HCT116 (cell line): ENCODE data around the gene RAB3C. TPM values are rescaled to one million over a fixed set of nuclear protein-coding genes. Genes with fewer than 3 reads are reported as not detected.

Source experiments
- ATAC-seq: fragments of 200-7000 bp; cut with Tn5 transposase; 2 replicates; pipeline ENCODE4 v1.9.1; 2020; ENCODE audit warnings: mild to moderate bottlenecking, moderate library complexity
- BruUV-seq: library from RNA; stranded (reverse); fragments of 400-500 nt; replicated peaks from 2 replicates; lab custom pipeline; 2021; lab: Mats Ljungman, UMichigan
- CTCF ChIA-PET: fragments of 300-600 bp; sonication (Branson Sonifier 250); formaldehyde crosslinking; loops from one replicate; lab custom pipeline; 2021; ENCODE audit warnings: antibody characterized with exemption; lab: Charles Lee
- POLR2A ChIA-PET: fragments of 300-600, 350-600 bp; sonication (Branson Sonifier 250); formaldehyde crosslinking; loops from one replicate; lab custom pipeline; 2021; ENCODE audit warnings: antibody characterized with exemption; lab: Charles Lee
- RAD21 ChIA-PET, 2 experiments: fragments of 300-600 bp; sonication (Branson Sonifier 250); formaldehyde crosslinking; loops; one replicate each; lab custom pipeline; 2023; ENCODE audit warnings: low total read pairs in 2 of 2; ENCODE audit not compliant: uncharacterized antibody in 2 of 2, unreplicated experiment in 2 of 2, low non-redundant PET in 1 of 2; lab: Charles Lee
- DNase-seq: peaks from one replicate; pipeline ENCODE4 v3.0.0-alpha.2; 2010; ENCODE audit warnings: low read depth, low spot score
- H2AFZ ChIP-seq: fragments of 200-600 bp; shearing (Covaris generic), sonication (generic); 2 replicates; pipeline ENCODE4 v1.6.1; 2017; ENCODE audit warnings: low read depth, mixed run types, mixed read lengths, antibody characterized with exemption, low read length; ENCODE audit not compliant: poor library complexity, severe bottlenecking
- H3K27ac ChIP-seq: 2 replicates; pipeline ENCODE4 v1.5.1; 2012; ENCODE audit warnings: low read depth, low read length
- H3K27me3 ChIP-seq: fragments of 200-600 bp; sonication (generic); 2 replicates; pipeline ENCODE4 v1.6.1; 2016; ENCODE audit warnings: mixed run types, low read length, mixed read lengths; ENCODE audit not compliant: insufficient read depth
- H3K36me3 ChIP-seq, 2 experiments: fragments of 200-500 bp in 1 of 2; fragments of 200-600 bp in 1 of 2; sonication (Bioruptor generic) in 1 of 2; sonication (generic) in 1 of 2; 2 replicates each; pipeline versions ENCODE4 v1.5.1 to v1.6.1; 2014 to 2016; ENCODE audit warnings: low read length in 2 of 2, inconsistent platforms in 1 of 2, mixed read lengths in 1 of 2, mixed run types in 1 of 2; ENCODE audit not compliant: insufficient read depth in 2 of 2, control insufficient read depth in 1 of 2
- H3K4me1 ChIP-seq, 2 experiments: fragments of 200-600 bp in 1 of 2; sonication (generic) in 1 of 2; 2 replicates each; pipeline versions ENCODE4 v1.5.1 to v1.6.1; 2012 to 2017; ENCODE audit warnings: low read length in 2 of 2, inconsistent platforms in 1 of 2, mild to moderate bottlenecking in 1 of 2, mixed read lengths in 1 of 2, mixed run types in 1 of 2, moderate library complexity in 1 of 2; ENCODE audit not compliant: insufficient read depth in 2 of 2, control insufficient read depth in 1 of 2
- H3K4me2 ChIP-seq: fragments of 200-600 bp; sonication (generic); 2 replicates; pipeline ENCODE4 v1.6.1; 2017; ENCODE audit warnings: mixed run types, low read length, mixed read lengths
- H3K4me3 ChIP-seq, 2 experiments: fragments of 200-600 bp in 1 of 2; sonication (generic) in 1 of 2; replicated peaks in 1 of 2; 2 replicates each; pipeline ENCODE4 v1.5.1; 2011 to 2016; ENCODE audit warnings: low read length in 2 of 2, control low read depth in 1 of 2, low read depth in 1 of 2, mild to moderate bottlenecking in 1 of 2, mixed read lengths in 1 of 2, mixed run types in 1 of 2
- H3K79me2 ChIP-seq: fragments of 200-600 bp; sonication (generic); 2 replicates; pipeline ENCODE4 v1.6.1; 2017; ENCODE audit warnings: mild to moderate bottlenecking, mixed run types, low read length, moderate library complexity, mixed read lengths; ENCODE audit not compliant: insufficient read depth
- H3K9ac ChIP-seq: fragments of 200-600 bp; sonication (generic); 2 replicates; pipeline ENCODE4 v1.6.1; 2016; ENCODE audit warnings: low read length, mixed read lengths
- H3K9me2 ChIP-seq: fragments of 200-600 bp; sonication (generic), shearing (Covaris generic); 2 replicates; pipeline ENCODE4 v1.6.1; 2017; ENCODE audit warnings: mixed run types, mild to moderate bottlenecking, moderate library complexity; ENCODE audit not compliant: insufficient read depth
- H3K9me3 ChIP-seq, 2 experiments: fragments of 200-500 bp in 1 of 2; fragments of 200-600 bp in 1 of 2; sonication (Bioruptor generic) in 1 of 2; sonication (generic) in 1 of 2; 2 replicates each; pipeline ENCODE4 v1.6.1; 2014 to 2017; ENCODE audit warnings: low read length in 2 of 2, mixed read lengths in 2 of 2, inconsistent platforms in 1 of 2, low read depth in 1 of 2, mild to moderate bottlenecking in 1 of 2, mixed run types in 1 of 2, moderate library complexity in 1 of 2; ENCODE audit not compliant: control insufficient read depth in 1 of 2, insufficient read depth in 1 of 2
- H4K20me1 ChIP-seq: fragments of 200-600 bp; sonication (generic), shearing (Covaris generic); 2 replicates; pipeline ENCODE4 v1.6.1; 2017; ENCODE audit warnings: mixed run types, mild to moderate bottlenecking, moderate library complexity; ENCODE audit not compliant: insufficient read depth
- ATF3 ChIP-seq: IDR thresholded peaks from 2 replicates; pipeline ENCODE4 v1.6.1; 2012
- CBX3 ChIP-seq: IDR thresholded peaks from 2 replicates; pipeline ENCODE4 v1.6.1; 2012; ENCODE audit warnings: low read depth
- EGR1 ChIP-seq: IDR thresholded peaks from 2 replicates; pipeline ENCODE4 v1.6.1; 2012; ENCODE audit warnings: low read depth
- EZH2phosphoT487 ChIP-seq: fragments of 200-600 bp; IDR thresholded peaks from 2 replicates; pipeline ENCODE4 v1.6.1; 2018; ENCODE audit warnings: antibody characterized with exemption, borderline replicate concordance
- JUND ChIP-seq: IDR thresholded peaks from 2 replicates; pipeline ENCODE4 v1.6.1; 2012
- POLR2AphosphoS5 ChIP-seq: IDR thresholded peaks from 2 replicates; pipeline ENCODE4 v1.6.1; 2011; ENCODE audit warnings: mild to moderate bottlenecking, low read depth, low read length, moderate library complexity
- REST ChIP-seq: IDR thresholded peaks from 2 replicates; pipeline ENCODE4 v1.6.1; 2012; ENCODE audit warnings: low read depth
- SIN3A ChIP-seq: IDR thresholded peaks from 2 replicates; pipeline ENCODE4 v1.6.1; 2012; ENCODE audit warnings: low read depth
- SP1 ChIP-seq: IDR thresholded peaks from 2 replicates; pipeline ENCODE4 v1.6.1; 2012; ENCODE audit warnings: low read depth
- TCF7L2 ChIP-seq: IDR thresholded peaks from 2 replicates; pipeline ENCODE4 v1.7.0; 2011; ENCODE audit warnings: borderline replicate concordance, inconsistent platforms; ENCODE audit not compliant: insufficient read depth, insufficient read length; ENCODE audit errors: extremely low read depth
- YY1 ChIP-seq: IDR thresholded peaks from 2 replicates; pipeline ENCODE4 v1.6.1; 2011; ENCODE audit warnings: low read length, low read depth, moderate library complexity, mild to moderate bottlenecking; ENCODE audit not compliant: insufficient replicate concordance; ENCODE audit errors: extremely low read depth
- ZBTB33 ChIP-seq: IDR thresholded peaks from 2 replicates; pipeline ENCODE4 v1.6.1; 2011; ENCODE audit warnings: mild to moderate bottlenecking, low read length, moderate library complexity; ENCODE audit not compliant: insufficient replicate concordance; ENCODE audit errors: extremely low read depth
- intact Hi-C: fragments of 100-400 bp; cut with micrococcal nuclease; formaldehyde crosslinking; loops from 2 replicates; pipeline ENCODE4 v1.10.0; 2022
- total RNA-seq: library from RNA; stranded (reverse); gene quantifications from one replicate; pipeline ENCODE4 v1.2.1, GENCODE V29; 2021; ENCODE audit not compliant: unreplicated experiment

RAB3C gene
- total RNA-seq, 1 experiment from 2014 or later = not detected

- ChIA-PET RAD21 (no interaction called here), POLR2A (no interaction called here)
- no peak overlapping the region for H2AFZ ChIP-seq
- H3K4me3 ChIP-seq = no peak overlapping the region
- no peaks in the 10 kb centered on the region for H3K9me2 ChIP-seq
- BruUV-seq = no TSS peak
- intact Hi-C loops = no loop called here
- H3K9ac ChIP-seq = no peak overlapping the region
- H3K9me3 ChIP-seq = no peaks in the 10 kb centered on the region
- H3K27ac ChIP-seq = no peak overlapping the region
- H3K27me3 ChIP-seq = peaks cover 13% of the 10 kb centered on the region; the same call in 1 of the 2 replicates
- no peaks in the 10 kb centered on the region for H3K79me2 ChIP-seq
- H3K36me3 ChIP-seq = no peaks in the 10 kb centered on the region
- ATAC-seq = no peak
- no peaks in the 10 kb centered on the region for H3K4me1 ChIP-seq
- H4K20me1 ChIP-seq = no peaks in the 10 kb centered on the region
- H3K4me2 ChIP-seq = no peak overlapping the region
- TF ChIP-seq ATF3 = no peak
- no peak for TF ChIP-seq EGR1
- no peak for TF ChIP-seq SP1
- no peak for TF ChIP-seq REST
- TF ChIP-seq, all 23 proteins: peak for 0
- CTCF ChIA-PET = no interaction called here
- no peak for DNase-seq
Measured at GRCh38 chr5:58683567-58683966, 100.7 kb downstream of the RAB3C start.

GRCh38 chr5:58687079-58687478 is 104.2 kb downstream of the RAB3C start:
- no peak overlapping the region for H3K27ac ChIP-seq
- BruUV-seq = no TSS peak
- H2AFZ ChIP-seq = no peak overlapping the region
- no peaks in the 10 kb centered on the region for H4K20me1 ChIP-seq
- H3K4me2 ChIP-seq = no peak overlapping the region
- H3K79me2 ChIP-seq = no peaks in the 10 kb centered on the region
- H3K9me3 ChIP-seq = no peaks in the 10 kb centered on the region
- POLR2A ChIA-PET = no interaction called here
- DNase-seq (no peak), ATAC-seq (no peak)
- H3K27me3 ChIP-seq = no peaks in the 10 kb centered on the region
- no peak overlapping the region for H3K4me3 ChIP-seq
- no peaks in the 10 kb centered on the region for H3K9me2 ChIP-seq
- no peak overlapping the region for H3K9ac ChIP-seq
- RAD21 ChIA-PET = no interaction called here
- CTCF ChIA-PET = no interaction called here
- H3K4me1 ChIP-seq = no peaks in the 10 kb centered on the region
- intact Hi-C loops = no loop called here
- H3K36me3 ChIP-seq = no peaks in the 10 kb centered on the region
- TF ChIP-seq SIN3A (no peak), TCF7L2 (no peak), YY1 (no peak), EZH2phosphoT487 (no peak), SP1 (no peak), POLR2AphosphoS5 (no peak), JUND (no peak), CBX3 (no peak), ZBTB33 (no peak)
